Stimulated activated CD8-positive, alpha-beta memory T cell treated with anti-CD3 and anti-CD28 coated beads, Interleukin-15, amount 100 ng/mL, for 4 hours (primary cell): ENCODE measurements around the gene TXNDC11.

ENCODE experiments used
- DNase-seq, 2 donors: peaks; one replicate each; pipeline ENCODE4 v3.0.0-alpha.2; 2020; ENCODE audit warnings: low read depth in 2 of 2

Gene TXNDC11

GRCh38 chr16:11721781-11722467, 20.7 kb downstream of the TXNDC11 start:
- DNase-seq = no peak

DNA sequence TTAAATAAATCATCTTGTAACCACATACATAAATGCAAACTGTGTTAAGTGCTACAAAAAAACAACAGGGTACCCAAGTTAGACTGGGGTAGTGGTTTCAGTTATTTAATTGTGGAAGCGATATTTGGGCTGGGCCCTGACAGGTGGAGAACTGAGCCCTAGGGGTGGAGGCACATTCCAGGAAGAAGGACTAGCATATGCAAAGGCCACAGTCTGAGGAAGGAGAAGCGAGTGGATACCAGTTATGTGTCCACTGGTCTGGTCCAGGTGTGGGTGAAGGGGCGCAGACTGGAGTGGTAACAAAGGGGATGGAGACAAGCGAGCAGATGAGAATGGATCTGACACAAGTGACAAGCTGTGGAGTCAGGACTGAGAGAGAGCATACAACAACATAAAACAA, 22.9 kb downstream of the TXNDC11 start:
- DNase-seq = no peak

- DNase-seq = no peak
Observed at GRCh38 chr16:11719171-11719570, 23.5 kb downstream of the TXNDC11 start.

- DNase-seq = no peak
Observed at GRCh38 chr16:11717811-11718210, 24.8 kb downstream of the TXNDC11 start.

- no peak for DNase-seq
Observed at GRCh38 chr16:11716336-11716735, 26.3 kb downstream of the TXNDC11 start.

DNA sequence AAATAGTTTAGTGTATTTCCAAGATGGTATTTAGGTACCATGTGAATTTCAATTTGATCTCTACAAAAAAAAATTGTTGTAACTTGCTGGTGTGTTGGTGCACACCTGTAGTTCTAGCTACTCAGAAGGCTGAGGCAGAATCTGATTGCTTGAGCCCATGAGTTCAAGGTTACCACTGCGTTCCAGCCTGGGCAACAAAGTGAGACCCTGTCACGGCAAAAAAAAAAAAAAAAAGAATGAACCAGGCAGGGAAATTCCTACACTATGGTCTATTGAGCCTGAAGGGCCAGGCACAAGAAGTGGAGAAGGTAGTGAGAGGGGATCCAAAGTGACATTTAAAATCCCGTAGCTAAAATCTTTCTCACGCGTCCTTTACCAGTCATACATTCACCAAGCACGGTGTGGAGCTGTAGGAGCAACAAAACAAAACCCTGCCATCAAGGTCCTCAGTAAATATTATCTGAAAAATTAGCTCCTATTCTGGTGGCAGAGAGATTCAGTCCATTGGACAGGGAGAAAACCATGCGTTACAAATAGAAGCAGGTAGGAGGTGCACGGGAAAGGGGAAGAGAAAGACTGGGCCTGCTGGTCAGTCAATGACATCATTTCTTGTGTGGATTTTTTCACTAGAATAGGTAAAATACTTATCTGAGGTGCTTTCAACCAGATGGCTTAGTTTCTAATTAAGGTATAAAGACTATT, 27.3 kb downstream of the TXNDC11 start:
- no peak for DNase-seq

DNA sequence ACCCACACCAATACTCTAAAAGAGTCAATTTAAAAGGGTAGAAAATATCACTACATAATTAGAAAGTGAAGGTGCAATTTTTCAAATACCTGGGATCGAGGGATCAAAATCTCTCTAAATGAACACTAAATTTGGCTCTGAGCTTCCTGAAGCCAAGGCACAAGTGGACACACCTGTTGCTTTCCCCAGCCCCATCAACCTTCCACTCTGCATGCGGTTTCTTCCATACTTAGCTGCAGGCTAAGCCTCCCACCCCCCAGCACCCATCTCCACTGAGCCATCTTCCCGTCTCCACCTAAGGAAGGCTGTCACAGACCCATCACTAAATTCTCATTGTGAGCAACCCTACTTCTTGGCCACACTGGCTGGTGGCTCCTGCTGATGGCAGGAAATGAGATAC, 30.5 kb downstream of the TXNDC11 start:
- DNase-seq = no peak

DNA sequence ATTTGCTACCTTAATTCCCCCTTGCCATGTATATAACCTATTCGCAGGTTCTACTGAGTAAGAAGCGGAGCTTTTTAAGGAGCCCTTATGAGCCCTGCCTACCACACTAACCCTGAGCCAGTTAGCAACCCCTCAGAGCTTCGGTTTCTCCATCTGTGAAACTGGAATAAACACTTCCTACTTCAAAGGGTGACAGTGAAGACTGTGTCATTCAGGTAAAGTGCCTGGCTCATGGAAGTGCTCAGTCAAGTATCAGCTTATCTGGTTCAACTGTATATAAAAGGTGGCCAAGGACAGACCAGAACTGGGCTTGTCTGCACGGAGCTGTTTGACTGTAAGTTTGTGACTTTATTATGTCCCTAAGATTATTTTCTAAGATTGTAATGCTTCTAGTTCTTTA, 31.0 kb downstream of the TXNDC11 start:
- DNase-seq = no peak

DNA sequence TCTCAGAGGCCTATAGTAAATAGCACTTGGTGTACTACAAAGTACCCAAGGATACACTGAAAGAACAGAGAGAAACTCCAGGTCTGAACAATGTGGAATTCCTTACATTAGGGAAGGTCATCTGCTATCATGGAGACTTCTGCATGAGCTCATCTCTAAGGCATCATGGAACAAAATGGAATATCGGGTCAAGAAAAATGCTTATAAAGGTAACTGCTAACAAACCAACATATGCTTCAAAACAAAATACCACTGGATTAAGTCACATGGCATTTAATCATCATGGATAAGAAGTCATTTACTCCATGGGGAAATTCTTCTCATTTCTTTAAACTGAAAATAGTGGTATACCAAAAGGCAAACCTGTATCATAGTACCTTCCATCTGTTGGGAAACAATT, 34.2 kb downstream of the TXNDC11 start:
- no peak for DNase-seq

DNA sequence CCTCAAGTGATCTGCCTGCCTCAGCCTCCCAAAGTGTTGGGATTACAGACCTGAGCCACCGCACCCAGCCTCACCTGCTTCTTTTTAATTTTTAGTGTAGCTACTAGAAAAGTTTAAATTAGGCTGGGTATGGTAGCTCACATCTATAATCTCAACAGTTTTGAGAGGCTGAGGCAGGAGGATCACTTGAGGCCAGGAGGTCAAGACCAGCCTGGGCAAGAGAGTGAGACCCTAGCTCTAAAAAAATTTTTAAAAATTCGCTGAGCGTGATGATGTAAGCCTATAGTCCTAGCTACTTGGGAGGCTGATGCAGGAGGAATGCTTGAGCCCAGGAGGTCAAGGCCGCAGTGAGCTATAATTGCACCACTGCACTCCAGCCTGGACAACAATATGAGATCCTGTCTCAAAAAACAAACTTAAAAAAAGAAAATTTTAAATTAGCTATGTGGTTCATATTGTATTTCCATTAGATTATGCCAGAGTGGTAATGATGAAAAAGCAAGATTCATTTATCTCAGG, 34.9 kb downstream of the TXNDC11 start:
- DNase-seq = no peak

DNA sequence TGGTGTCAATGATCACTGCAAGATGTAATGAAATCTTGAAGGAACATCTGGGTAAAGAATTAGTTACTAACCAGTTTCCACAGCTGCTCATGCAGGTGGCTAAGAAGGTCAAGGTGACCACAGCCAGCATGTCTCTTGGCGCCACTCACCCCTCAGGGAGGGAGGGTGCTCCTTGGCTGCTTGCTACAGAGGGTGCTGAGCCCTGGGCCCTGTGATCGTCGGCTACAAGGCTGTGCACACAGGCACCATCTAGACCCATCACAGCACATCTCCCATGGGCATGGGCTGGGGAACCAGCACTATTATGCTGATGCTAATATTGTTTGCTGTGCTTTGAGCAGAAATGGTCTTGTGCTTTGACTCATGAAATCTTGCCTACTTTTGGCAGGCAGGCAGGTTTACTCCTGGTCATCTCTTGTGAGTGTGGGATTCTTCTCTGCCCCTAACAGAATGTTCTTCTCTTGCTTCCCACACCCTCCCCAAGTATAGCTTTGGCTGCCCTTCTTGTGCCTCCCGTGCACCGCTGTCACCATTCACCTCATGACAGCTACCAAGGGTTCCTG, 36.4 kb downstream of the TXNDC11 start:
- no peak for DNase-seq

DNA sequence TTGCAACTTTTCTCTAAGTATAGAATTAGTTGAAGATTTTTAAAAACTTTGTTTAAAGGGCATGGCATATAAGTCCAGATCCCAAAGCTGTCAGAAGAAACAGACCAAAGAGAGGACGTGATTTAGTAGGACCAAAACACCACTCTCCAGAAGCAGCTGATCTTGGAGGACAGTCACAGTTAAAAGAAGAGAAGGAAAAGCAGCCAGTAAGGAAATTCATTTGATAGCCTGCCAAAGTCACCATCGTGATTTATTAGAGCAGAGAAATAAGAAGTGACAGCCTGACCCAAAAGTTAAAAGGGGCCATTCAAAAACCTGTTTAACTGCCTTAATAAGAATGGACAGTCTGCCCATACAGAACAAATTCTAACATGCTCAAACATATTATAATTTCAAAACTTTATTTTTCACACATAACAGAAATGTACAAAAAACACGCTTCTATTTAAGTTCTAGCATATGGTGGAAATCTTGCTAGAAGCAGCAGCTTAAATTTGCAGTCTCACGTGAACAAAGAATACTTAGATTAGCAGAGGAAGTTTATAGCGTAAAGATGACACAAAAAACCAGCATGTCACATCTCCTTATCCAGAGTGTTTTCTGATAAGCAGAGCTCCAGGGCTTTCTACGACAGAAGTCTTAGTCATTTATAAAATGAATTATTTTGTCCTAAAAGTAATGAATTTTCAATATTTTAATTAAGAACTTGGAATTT, 37.2 kb downstream of the TXNDC11 start:
- DNase-seq = no peak

DNA sequence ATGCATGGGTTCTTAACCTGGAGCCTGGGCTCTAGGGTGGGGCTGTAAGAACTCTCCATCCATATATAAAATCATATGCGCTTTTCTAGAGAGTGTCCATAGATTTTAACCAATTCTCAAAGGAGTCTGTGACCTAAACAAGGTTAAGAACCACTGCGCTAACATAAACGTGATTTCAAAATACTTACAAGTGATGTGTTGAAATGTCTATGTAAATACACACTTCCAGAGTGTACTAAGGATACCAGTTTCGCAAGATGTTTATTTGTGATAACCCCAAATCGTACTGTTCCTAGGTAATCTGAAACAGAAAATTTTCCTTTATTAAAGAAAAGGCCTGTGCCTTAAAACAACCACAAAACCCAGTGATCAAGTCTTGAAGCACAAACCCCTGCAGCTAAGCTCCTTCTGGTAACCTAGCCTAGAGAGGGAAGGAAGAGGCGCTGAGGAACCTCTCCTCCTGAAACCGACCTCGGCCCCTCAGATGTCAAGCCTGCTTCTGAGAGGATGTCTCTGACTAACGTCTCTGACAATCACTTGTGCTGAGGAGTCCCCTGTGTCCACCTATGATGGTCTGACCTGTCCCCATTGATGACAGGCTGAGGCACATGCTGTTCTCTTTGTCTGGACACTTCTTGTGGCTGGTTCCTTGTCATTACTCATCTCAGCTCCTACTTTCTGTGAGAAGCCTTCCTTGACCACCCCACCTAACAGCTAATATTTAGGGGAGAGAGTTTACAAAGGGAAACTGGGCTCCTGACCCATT, 42.2 kb downstream of the TXNDC11 start:
- DNase-seq = no peak

- DNase-seq = no peak
Observed at GRCh38 chr16:11699234-11699894, 43.3 kb downstream of the TXNDC11 start.

GRCh38 chr16:11698271-11698689, 44.4 kb downstream of the TXNDC11 start:
- DNase-seq = no peak

DNA sequence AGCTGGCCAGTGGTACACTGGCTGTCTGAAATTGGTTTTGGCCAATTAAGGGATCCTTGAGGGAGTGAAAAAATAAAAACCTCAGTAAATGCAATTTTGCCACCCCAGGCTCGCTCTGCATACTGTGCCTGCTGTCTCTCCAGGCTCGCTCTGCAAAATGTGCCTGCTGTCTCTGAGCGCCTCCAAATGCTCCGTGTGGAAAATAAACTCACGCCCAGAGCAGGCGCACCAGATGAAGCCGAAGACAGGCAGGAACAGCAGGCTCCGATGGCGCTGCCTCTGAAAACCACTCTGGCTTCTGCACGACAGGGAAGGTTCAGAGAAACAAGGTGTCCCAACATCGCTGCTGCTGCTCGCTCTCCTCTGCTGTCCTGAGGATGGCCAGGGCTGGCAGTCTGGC, 45.3 kb downstream of the TXNDC11 start:
- no peak for DNase-seq

GRCh38 chr16:11696266-11697012, 46.2 kb downstream of the TXNDC11 start:
- no peak for DNase-seq

GRCh38 chr16:11692651-11693050, 50.0 kb downstream of the TXNDC11 start:
- no peak for DNase-seq

DNA sequence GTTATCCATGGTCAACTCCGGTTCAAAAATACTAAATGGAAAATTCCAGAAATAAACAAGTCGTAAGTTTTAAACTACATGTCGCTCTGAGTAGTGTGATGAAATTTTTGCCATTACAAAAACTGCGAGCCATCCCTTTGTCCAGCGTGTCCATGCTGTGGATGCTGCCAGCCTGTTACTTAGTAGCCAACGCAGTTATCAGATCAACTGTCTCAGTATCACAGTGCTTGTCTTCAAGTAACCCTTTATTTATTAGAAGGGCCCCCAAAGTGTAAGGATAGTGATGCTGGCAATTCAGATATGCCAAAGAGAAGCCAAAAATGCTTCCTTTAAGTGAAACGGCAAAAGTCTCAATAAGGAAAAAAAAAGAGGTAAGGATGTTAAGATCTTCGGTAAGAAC, 50.5 kb downstream of the TXNDC11 start:
- no peak for DNase-seq

- no peak for DNase-seq
Observed at GRCh38 chr16:11691771-11692170, 50.9 kb downstream of the TXNDC11 start.
